ENCODE results near the gene RANBP10. TPM values are rescaled to one million over a fixed set of nuclear protein-coding genes. Genes with fewer than 3 reads are reported as not detected.
"Not testable (repeated sequence)": the region's sequence is repeated elsewhere in the genome, so short reads cannot be mapped to it uniquely, and the experiment has no call there.

RANBP10 gene
- total RNA-seq, 1 donor from 2014 or later, result 16.4 TPM

- intact Hi-C loops (cut with DNase I), result no loop called here
- DNase-seq (ENCODE audit: low spot score), result no peak
Measured at GRCh38 chr16:67699265-67699664, 107.1 kb downstream of the RANBP10 start.

GRCh38 chr16:67697422-67698185, 108.8 kb downstream of the RANBP10 start:
- no peak for DNase-seq (ENCODE audit: low spot score)
- intact Hi-C loops (cut with DNase I), result no loop called here

GRCh38 chr16:67694611-67695010, 111.7 kb downstream of the RANBP10 start:
- intact Hi-C loops (cut with DNase I), result no loop called here
- no peak for DNase-seq (ENCODE audit: low spot score)

GRCh38 chr16:67693517-67694285, 112.7 kb downstream of the RANBP10 start:
- intact Hi-C loops (cut with DNase I); DNase-seq (ENCODE audit: low spot score): not testable (repeated sequence)

- DNase-seq (ENCODE audit: low spot score), result no peak
- intact Hi-C loops (cut with DNase I), result no loop called here
Measured at GRCh38 chr16:67685388-67686112, 120.8 kb downstream of the RANBP10 start.

- intact Hi-C loops (cut with DNase I), result no loop called here
- DNase-seq (ENCODE audit: low spot score), result no peak
Measured at GRCh38 chr16:67683767-67684166, 122.6 kb downstream of the RANBP10 start.

GRCh38 chr16:67679935-67680897, 126.1 kb downstream of the RANBP10 start:
- no peak for DNase-seq (ENCODE audit: low spot score)
- intact Hi-C loops (cut with DNase I), result no loop called here

GRCh38 chr16:67678354-67679023, 127.9 kb downstream of the RANBP10 start:
- DNase-seq (ENCODE audit: low spot score), result no peak
- intact Hi-C loops (cut with DNase I), result no loop called here

- intact Hi-C loops (cut with DNase I), result no loop called here
- DNase-seq (ENCODE audit: low spot score), result no peak
Measured at GRCh38 chr16:67677712-67678111, 128.6 kb downstream of the RANBP10 start.

GRCh38 chr16:67676939-67677338, 129.4 kb downstream of the RANBP10 start:
- intact Hi-C loops (cut with DNase I), result no loop called here
- DNase-seq (ENCODE audit: low spot score), result no peak

- no peak for DNase-seq (ENCODE audit: low spot score)
- intact Hi-C loops (cut with DNase I), result no loop called here
Measured at GRCh38 chr16:67676516-67676915, 129.8 kb downstream of the RANBP10 start.

- intact Hi-C loops (cut with DNase I), result no loop called here
- DNase-seq (ENCODE audit: low spot score), result no peak
Measured at GRCh38 chr16:67675999-67676398, 130.4 kb downstream of the RANBP10 start.

GRCh38 chr16:67675579-67675935, 130.8 kb downstream of the RANBP10 start:
- intact Hi-C loops (cut with DNase I), result no loop called here
- no peak for DNase-seq (ENCODE audit: low spot score)

- intact Hi-C loops (cut with DNase I), result loop anchor here (5.0 kb wide), 4 partner anchors 42 to 367 kb away; partner anchors contain the start of genes GFOD2, RANBP10 and TSNAXIP1
- no peak for DNase-seq (ENCODE audit: low spot score)
Measured at GRCh38 chr16:67674851-67675578, 131.3 kb downstream of the RANBP10 start.

GRCh38 chr16:67673712-67674580, 132.4 kb downstream of the RANBP10 start:
- intact Hi-C loops (cut with DNase I), result loop anchor here (5.0 kb wide), 4 partner anchors 43 to 368 kb away; partner anchors contain the start of genes GFOD2, RANBP10 and TSNAXIP1

More at GRCh38 chr16:67673712-67674580, 132.4 kb downstream of the RANBP10 start:
- DNase-seq (ENCODE audit: low spot score), result no peak

All from cardiac septum (tissue), 1 donor.